ENCODE data around the gene COMMD8.

- TF ChIP-seq CTCF (IDR thresholded peaks at IDR 0.05; ENCODE audit: low read depth, low read length, missing input control) (no peak), EGR1 (IDR thresholded peaks at IDR 0.05; ENCODE audit: low read depth in 2 of 2) (no peak)
These were observed 35.6 kb downstream of the COMMD8 start for GRCh38 chr4:47427935-47428334.

All from liver (tissue), 3 donors.